Measurements from ENCODE around the gene AMDHD2.
"Not testable (repeated sequence)": the region's sequence is repeated elsewhere in the genome, so short reads cannot be mapped to it uniquely, and the experiment has no call there.

- not testable (repeated sequence) for TF ChIP-seq POLR2A, CTCF (IDR thresholded peaks at IDR 0.05)
Measured at GRCh38 chr16:2539192-2539844, 19.1 kb downstream of the AMDHD2 start.
